PFSK-1 (cell line): ENCODE results near the gene SLC29A1.

ENCODE experiments used
- FOXP2 ChIP-seq: optimal IDR thresholded peaks from 2 replicates; pipeline ENCODE3; 2011; ENCODE audit warnings: borderline replicate concordance, control low read depth, inconsistent platforms; ENCODE audit not compliant: insufficient read depth; ENCODE audit errors: extremely low read length, extremely low read depth
- POLR2AphosphoS5 ChIP-seq: IDR thresholded peaks from 2 replicates; pipeline ENCODE4 v1.6.1; 2012; ENCODE audit warnings: low read depth, mild to moderate bottlenecking, control low read depth, low read length, moderate library complexity
- SIN3A ChIP-seq: IDR thresholded peaks from 2 replicates; pipeline ENCODE4 v1.6.1; 2012; ENCODE audit warnings: mild to moderate bottlenecking, low read length, moderate library complexity, borderline replicate concordance; ENCODE audit not compliant: insufficient read depth
- TAF1 ChIP-seq: IDR thresholded peaks from 2 replicates; pipeline ENCODE4 v1.6.1; 2012; ENCODE audit warnings: low read length, control low read depth, borderline replicate concordance; ENCODE audit not compliant: insufficient read depth
- TF ChIP-seq, protein P1 (sequence below), 2 experiments: IDR thresholded peaks; 2 replicates each; pipeline versions ENCODE4 v1.6.1 to v1.8.0; 2011 to 2012; ENCODE audit warnings: low read depth in 2 of 2, low read length in 2 of 2, control low read depth in 1 of 2, inconsistent platforms in 1 of 2, mild to moderate bottlenecking in 1 of 2, moderate library complexity in 1 of 2; ENCODE audit not compliant: insufficient read depth in 1 of 2

DNA sequence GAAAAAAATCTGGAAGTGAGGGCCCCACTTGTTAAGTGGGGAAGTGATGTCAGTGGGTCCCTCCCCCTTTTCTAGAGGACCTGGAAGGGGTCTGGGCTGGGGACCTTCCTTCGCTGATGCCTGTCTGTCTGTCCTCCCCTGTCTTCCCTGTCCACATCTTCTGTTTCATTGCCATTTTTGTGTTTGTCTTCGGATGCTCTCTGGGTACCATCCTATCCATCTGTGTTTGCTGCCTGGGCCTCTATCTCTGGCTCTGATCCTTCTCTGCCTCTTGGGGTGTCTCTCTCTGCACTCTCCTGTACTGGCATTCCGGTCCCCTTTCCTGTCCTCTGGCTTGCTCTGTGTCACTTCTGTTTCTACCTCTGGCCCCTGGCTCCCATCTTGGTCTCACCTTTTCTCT lies 49.1 kb downstream of the SLC29A1 start:
- TF ChIP-seq TAF1 = no peak
- TF ChIP-seq POLR2AphosphoS5 = no peak
- no peak for TF ChIP-seq SIN3A
- TF ChIP-seq, protein P1, sequence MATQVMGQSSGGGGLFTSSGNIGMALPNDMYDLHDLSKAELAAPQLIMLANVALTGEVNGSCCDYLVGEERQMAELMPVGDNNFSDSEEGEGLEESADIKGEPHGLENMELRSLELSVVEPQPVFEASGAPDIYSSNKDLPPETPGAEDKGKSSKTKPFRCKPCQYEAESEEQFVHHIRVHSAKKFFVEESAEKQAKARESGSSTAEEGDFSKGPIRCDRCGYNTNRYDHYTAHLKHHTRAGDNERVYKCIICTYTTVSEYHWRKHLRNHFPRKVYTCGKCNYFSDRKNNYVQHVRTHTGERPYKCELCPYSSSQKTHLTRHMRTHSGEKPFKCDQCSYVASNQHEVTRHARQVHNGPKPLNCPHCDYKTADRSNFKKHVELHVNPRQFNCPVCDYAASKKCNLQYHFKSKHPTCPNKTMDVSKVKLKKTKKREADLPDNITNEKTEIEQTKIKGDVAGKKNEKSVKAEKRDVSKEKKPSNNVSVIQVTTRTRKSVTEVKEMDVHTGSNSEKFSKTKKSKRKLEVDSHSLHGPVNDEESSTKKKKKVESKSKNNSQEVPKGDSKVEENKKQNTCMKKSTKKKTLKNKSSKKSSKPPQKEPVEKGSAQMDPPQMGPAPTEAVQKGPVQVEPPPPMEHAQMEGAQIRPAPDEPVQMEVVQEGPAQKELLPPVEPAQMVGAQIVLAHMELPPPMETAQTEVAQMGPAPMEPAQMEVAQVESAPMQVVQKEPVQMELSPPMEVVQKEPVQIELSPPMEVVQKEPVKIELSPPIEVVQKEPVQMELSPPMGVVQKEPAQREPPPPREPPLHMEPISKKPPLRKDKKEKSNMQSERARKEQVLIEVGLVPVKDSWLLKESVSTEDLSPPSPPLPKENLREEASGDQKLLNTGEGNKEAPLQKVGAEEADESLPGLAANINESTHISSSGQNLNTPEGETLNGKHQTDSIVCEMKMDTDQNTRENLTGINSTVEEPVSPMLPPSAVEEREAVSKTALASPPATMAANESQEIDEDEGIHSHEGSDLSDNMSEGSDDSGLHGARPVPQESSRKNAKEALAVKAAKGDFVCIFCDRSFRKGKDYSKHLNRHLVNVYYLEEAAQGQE (IDR thresholded peaks at IDR 0.05; ENCODE audit: insufficient read depth in 1 of 2, low read depth in 2 of 2, low read length in 2 of 2) = no peak
- TF ChIP-seq FOXP2 = no peak
